T-helper 2 cell (primary cell): ENCODE measurements around the gene TMCC3.
"Not testable (repeated sequence)": the region's sequence is repeated elsewhere in the genome, so short reads cannot be mapped to it uniquely, and the experiment has no call there.

Source experiments
- DNase-seq, 5 experiments: peaks; one replicate each; pipeline versions ENCODE4 v3.0.0 to v3.0.0-alpha.2; 2012 to 2022
- total RNA-seq, 2 donors: gene quantifications; one replicate each; lab custom pipeline; 2026; lab: John Stamatoyannopoulos, UW

TMCC3 gene
- total RNA-seq, result 0 to 0.27 reads per million in 2 donors

DNA sequence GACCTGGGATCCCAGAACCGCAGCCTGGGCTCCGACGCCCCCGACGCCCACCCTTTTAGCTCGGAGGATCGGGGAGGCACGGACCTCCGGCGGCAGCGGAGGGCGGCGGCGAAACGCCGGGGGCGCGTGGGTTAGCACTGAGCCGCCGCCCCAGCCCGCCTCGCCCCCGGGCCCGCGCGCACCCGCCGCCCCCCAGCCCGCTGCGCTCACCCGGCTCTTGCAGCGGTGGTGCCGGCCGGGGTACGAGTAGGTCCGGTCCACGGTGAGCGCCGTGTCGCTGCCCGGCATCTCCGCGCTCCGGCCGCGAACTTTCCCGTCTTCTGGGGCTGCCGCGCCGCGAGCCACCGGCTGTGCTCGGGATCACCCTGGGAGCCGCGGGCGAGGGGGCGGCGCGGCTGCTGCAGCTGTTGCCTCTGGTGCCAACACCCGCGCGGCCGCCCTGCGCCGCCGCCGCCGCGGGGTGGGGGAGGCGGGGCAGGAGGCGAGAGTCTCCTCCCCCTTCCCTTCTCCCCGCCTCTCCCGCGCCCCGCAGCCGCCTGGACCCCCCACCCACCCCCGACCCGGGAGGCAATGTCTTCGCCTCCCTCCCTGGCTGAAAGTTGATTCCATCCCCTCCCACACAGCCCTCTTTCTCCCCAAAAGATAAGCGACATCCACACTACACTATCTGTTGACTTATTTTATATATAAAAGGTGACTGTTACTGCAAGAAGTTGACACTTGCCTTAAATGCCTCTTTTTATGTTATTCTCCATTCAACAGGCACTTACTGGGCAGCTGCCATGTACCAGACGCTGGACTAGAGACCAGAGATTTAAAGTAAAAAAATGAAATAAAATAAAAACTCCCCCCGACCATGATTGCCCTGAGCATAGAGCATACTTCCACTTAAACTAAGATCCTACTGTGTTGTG lies at the start of gene TMCC3:
Gene TMCC3, minus strand, starts transcription at position 415 of the 914 bp plus-strand sequence. Its CDS starts 127 bp downstream, at position 288.
- DNase-seq, result peak in 1 of 5 experiments; percentile 28

GRCh38 chr12:94699801-94700200 lies 49.4 kb upstream of the TMCC3 start:
- no peak for DNase-seq

- no peak for DNase-seq
Observed at GRCh38 chr12:94698578-94698977, 48.2 kb upstream of the TMCC3 start.

GRCh38 chr12:94697631-94698030 lies 47.3 kb upstream of the TMCC3 start:
- DNase-seq, result no peak

DNA sequence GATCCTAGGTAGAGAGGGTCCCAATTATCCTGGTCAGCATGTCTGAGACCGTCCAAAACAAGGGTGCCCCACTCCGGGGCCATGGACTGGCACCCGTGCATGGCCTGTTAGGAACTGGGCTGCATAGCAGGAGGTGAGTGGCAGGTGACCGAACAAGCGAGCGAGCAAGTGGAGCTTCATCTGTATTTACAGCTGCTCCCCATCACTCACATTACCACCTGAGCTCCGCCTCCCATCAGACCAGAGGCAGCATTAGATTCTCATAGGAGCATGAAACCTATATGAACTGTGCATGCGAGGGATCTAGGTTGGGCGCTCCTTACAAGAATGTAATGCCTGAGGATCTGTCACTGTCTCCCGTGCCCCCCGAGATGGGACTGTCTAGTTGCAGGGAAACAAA lies 44.4 kb upstream of the TMCC3 start:
- no peak for DNase-seq

DNA sequence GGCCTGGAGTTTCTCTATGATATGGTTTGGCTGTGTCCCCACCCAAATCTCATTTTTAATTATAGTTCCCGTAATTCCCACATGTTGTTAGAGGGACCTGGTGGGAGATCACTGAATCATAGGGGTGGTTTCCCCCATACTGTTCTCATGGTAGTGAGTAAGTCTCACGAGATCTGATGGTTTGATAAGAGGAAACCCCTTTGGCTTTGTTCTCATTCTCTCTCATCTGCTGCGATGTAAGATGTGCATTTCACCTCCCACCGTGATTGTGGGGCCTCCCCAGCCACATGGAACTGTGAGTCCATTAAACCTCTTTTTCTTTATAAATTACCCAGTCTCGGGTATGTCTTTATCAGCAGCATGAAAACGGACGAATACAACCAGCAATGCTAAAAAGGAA lies 42.5 kb upstream of the TMCC3 start:
- not testable (repeated sequence) for DNase-seq

- DNase-seq, result no peak
Observed at GRCh38 chr12:94690198-94690771, 39.9 kb upstream of the TMCC3 start.

DNA sequence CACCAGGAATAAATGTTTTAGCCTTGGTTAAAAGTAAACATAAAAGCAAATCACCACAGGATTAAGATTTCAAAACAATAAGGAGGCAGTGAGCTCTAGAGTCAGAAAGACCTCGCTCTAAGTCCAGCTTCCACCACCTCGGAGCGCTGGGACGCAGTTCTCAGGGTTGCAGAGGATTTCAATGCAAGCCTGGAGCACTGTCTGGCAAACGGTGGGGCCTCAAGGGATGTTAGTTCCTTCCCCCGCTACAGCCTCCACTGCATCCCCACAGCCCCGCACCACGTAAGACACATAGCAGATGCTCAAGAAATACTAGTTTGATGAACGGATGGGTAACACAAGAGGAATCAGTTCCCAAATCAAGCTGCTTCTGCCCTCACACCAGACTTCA lies 39.3 kb upstream of the TMCC3 start:
- DNase-seq, result no peak

- no peak for DNase-seq
Observed at GRCh38 chr12:94689002-94689645, 38.8 kb upstream of the TMCC3 start.

GRCh38 chr12:94687891-94688290 lies 37.5 kb upstream of the TMCC3 start:
- DNase-seq, result no peak

- DNase-seq, result no peak
Observed at GRCh38 chr12:94686834-94687628, 36.7 kb upstream of the TMCC3 start.

- DNase-seq, result no peak
Observed at GRCh38 chr12:94684416-94685142, 34.2 kb upstream of the TMCC3 start.

GRCh38 chr12:94679554-94680195 lies 29.3 kb upstream of the TMCC3 start:
- DNase-seq, result no peak

GRCh38 chr12:94678849-94679248 lies 28.5 kb upstream of the TMCC3 start:
- no peak for DNase-seq

- no peak for DNase-seq
Observed at GRCh38 chr12:94678379-94678778, 28.0 kb upstream of the TMCC3 start.

GRCh38 chr12:94677778-94678177 lies 27.4 kb upstream of the TMCC3 start:
- DNase-seq, result peak in 1 of 5 experiments; percentile 21

- DNase-seq, result no peak
Observed at GRCh38 chr12:94676922-94677321, 26.6 kb upstream of the TMCC3 start.

- peak in 2 of 5 experiments; percentile 78 to 81 for DNase-seq
Observed at GRCh38 chr12:94676031-94676641, 25.8 kb upstream of the TMCC3 start.

- no peak for DNase-seq
Observed at GRCh38 chr12:94674835-94675234, 24.5 kb upstream of the TMCC3 start.

- no peak for DNase-seq
Observed at GRCh38 chr12:94674051-94674451, 23.7 kb upstream of the TMCC3 start.

DNA sequence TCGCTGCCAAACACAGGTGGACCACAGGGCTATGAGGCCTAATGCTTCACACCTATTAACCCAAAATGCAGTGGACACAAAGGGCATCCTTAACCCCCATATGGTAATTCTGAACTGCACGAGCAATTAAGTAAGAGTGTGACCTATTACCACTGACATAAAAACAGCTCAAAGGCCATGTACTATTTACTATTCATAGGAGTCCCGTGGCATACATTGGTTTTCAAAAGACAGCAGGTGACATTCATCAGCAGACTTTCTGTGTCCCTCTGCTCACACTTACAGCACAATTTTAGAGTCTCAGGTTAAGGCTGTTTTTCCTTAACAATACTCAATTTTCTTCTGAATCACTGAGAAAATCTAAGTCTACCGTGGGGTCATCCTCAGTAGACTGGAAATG lies 23.1 kb upstream of the TMCC3 start:
- DNase-seq, result no peak
